ENCODE measurements around the gene CHD2.
"Not testable (repeated sequence)": the region's sequence is repeated elsewhere in the genome, so short reads cannot be mapped to it uniquely, and the experiment has no call there.

Gene CHD2

GRCh38 chr15:93024716-93025624, 124.8 kb downstream of the CHD2 start:
- DNase-seq, result no peak

GRCh38 chr15:93025625-93025982, 125.5 kb downstream of the CHD2 start:
- no peak for DNase-seq

GRCh38 chr15:93026380-93026817, 126.3 kb downstream of the CHD2 start:
- no peak for DNase-seq

GRCh38 chr15:93027413-93027812, 127.3 kb downstream of the CHD2 start:
- no peak for DNase-seq

GRCh38 chr15:93028111-93028631, 128.0 kb downstream of the CHD2 start:
- DNase-seq, result no peak

- DNase-seq, result no peak
These were observed 128.6 kb downstream of the CHD2 start for GRCh38 chr15:93028632-93029213.

GRCh38 chr15:93029214-93029835, 129.2 kb downstream of the CHD2 start:
- no peak for DNase-seq

- DNase-seq, result no peak
These were observed 129.8 kb downstream of the CHD2 start for GRCh38 chr15:93029836-93030429.

GRCh38 chr15:93030430-93031102, 130.4 kb downstream of the CHD2 start:
- peak; percentile 71 for DNase-seq

GRCh38 chr15:93031103-93031464, 131.0 kb downstream of the CHD2 start:
- no peak for DNase-seq

- not testable (repeated sequence) for DNase-seq
These were observed 131.6 kb downstream of the CHD2 start for GRCh38 chr15:93031557-93032384.

GRCh38 chr15:93032515-93033206, 132.5 kb downstream of the CHD2 start:
- DNase-seq, result not testable (repeated sequence)

GRCh38 chr15:93033434-93034045, 133.4 kb downstream of the CHD2 start:
- DNase-seq, result no peak

GRCh38 chr15:93034512-93034911, 134.4 kb downstream of the CHD2 start:
- DNase-seq, result no peak

GRCh38 chr15:93035092-93035915, 135.2 kb downstream of the CHD2 start:
- no peak for DNase-seq

- DNase-seq, result peak; percentile 53
These were observed 136.1 kb downstream of the CHD2 start for GRCh38 chr15:93035953-93036810.

GRCh38 chr15:93036951-93037819, 137.1 kb downstream of the CHD2 start:
- DNase-seq, result no peak

Measured in CD4-positive, alpha-beta T cell treated with Interleukin-12 subunit alpha and Interleukin-12 subunit beta, for 1 hour (primary cell).